Measurements from ENCODE around the gene TMTC2.

TMTC2 gene

GRCh38 chr12:82877963-82878362 is 191.3 kb downstream of the TMTC2 start:
- Histone ChIP-seq H3K36me3 (ENCODE audit: insufficient read depth, insufficient read length, low read length) (no peaks in the 10 kb centered on the region), H3K9ac (ENCODE audit: insufficient read length, low read depth) (no peak overlapping the region), H3K9me3 (ENCODE audit: insufficient read depth, low read length) (no peaks in the 10 kb centered on the region), H3K4me1 (ENCODE audit: insufficient read depth, insufficient read length) (no peaks in the 10 kb centered on the region), H3K4me3 (ENCODE audit: insufficient read length, low read depth) (no peak overlapping the region), H3K27me3 (ENCODE audit: insufficient read depth, insufficient read length) (no peaks in the 10 kb centered on the region)
- TF ChIP-seq ZNF274 (IDR thresholded peaks at IDR 0.05; ENCODE audit: low read depth, low read length), result no peak
- TF ChIP-seq SUZ12 (IDR thresholded peaks at IDR 0.05; ENCODE audit: extremely low read depth, insufficient read depth, insufficient read length), result no peak
- TF ChIP-seq YY1 (IDR thresholded peaks at IDR 0.05; ENCODE audit: insufficient read depth, insufficient read length), result no peak
- no peak for DNase-seq (ENCODE audit: low read depth, low spot score)

- Histone ChIP-seq H3K9ac (ENCODE audit: insufficient read length, low read depth) (no peak overlapping the region), H3K36me3 (ENCODE audit: insufficient read depth, insufficient read length, low read length) (no peaks in the 10 kb centered on the region), H3K9me3 (ENCODE audit: insufficient read depth, low read length) (no peaks in the 10 kb centered on the region), H3K27me3 (ENCODE audit: insufficient read depth, insufficient read length) (no peaks in the 10 kb centered on the region), H3K4me3 (ENCODE audit: insufficient read length, low read depth) (no peak overlapping the region), H3K4me1 (ENCODE audit: insufficient read depth, insufficient read length) (no peaks in the 10 kb centered on the region)
- no peak for DNase-seq (ENCODE audit: low read depth, low spot score)
- TF ChIP-seq SUZ12 (IDR thresholded peaks at IDR 0.05; ENCODE audit: extremely low read depth, insufficient read depth, insufficient read length), result no peak
- TF ChIP-seq ZNF274 (IDR thresholded peaks at IDR 0.05; ENCODE audit: low read depth, low read length), result no peak
- TF ChIP-seq YY1 (IDR thresholded peaks at IDR 0.05; ENCODE audit: insufficient read depth, insufficient read length), result no peak
Observed at GRCh38 chr12:82880442-82880901, 193.8 kb downstream of the TMTC2 start.

GRCh38 chr12:82883394-82884355 is 197.0 kb downstream of the TMTC2 start:
- Histone ChIP-seq H3K9ac (ENCODE audit: insufficient read length, low read depth) (no peak overlapping the region), H3K36me3 (ENCODE audit: insufficient read depth, insufficient read length, low read length) (no peaks in the 10 kb centered on the region), H3K4me3 (ENCODE audit: insufficient read length, low read depth) (no peak overlapping the region), H3K4me1 (ENCODE audit: insufficient read depth, insufficient read length) (no peaks in the 10 kb centered on the region), H3K27me3 (ENCODE audit: insufficient read depth, insufficient read length) (no peaks in the 10 kb centered on the region), H3K9me3 (ENCODE audit: insufficient read depth, low read length) (no peaks in the 10 kb centered on the region)
- TF ChIP-seq ZNF274 (IDR thresholded peaks at IDR 0.05; ENCODE audit: low read depth, low read length) (no peak), YY1 (IDR thresholded peaks at IDR 0.05; ENCODE audit: insufficient read depth, insufficient read length) (no peak), SUZ12 (IDR thresholded peaks at IDR 0.05; ENCODE audit: extremely low read depth, insufficient read depth, insufficient read length) (no peak)
- no peak for DNase-seq (ENCODE audit: low read depth, low spot score)

- Histone ChIP-seq H3K27me3 (ENCODE audit: insufficient read depth, insufficient read length) (no peaks in the 10 kb centered on the region), H3K9me3 (ENCODE audit: insufficient read depth, low read length) (no peaks in the 10 kb centered on the region), H3K4me3 (ENCODE audit: insufficient read length, low read depth) (no peak overlapping the region), H3K36me3 (ENCODE audit: insufficient read depth, insufficient read length, low read length) (no peaks in the 10 kb centered on the region), H3K4me1 (ENCODE audit: insufficient read depth, insufficient read length) (no peaks in the 10 kb centered on the region), H3K9ac (ENCODE audit: insufficient read length, low read depth) (no peak overlapping the region)
- TF ChIP-seq YY1 (IDR thresholded peaks at IDR 0.05; ENCODE audit: insufficient read depth, insufficient read length) (no peak), ZNF274 (IDR thresholded peaks at IDR 0.05; ENCODE audit: low read depth, low read length) (no peak), SUZ12 (IDR thresholded peaks at IDR 0.05; ENCODE audit: extremely low read depth, insufficient read depth, insufficient read length) (no peak)
- no peak for DNase-seq (ENCODE audit: low read depth, low spot score)
Observed at GRCh38 chr12:82886671-82887340, 200.1 kb downstream of the TMTC2 start.

GRCh38 chr12:82893896-82894295 is 207.2 kb downstream of the TMTC2 start:
- no peak overlapping the region for H3K4me3 ChIP-seq (ENCODE audit: insufficient read length, low read depth)
- no peaks in the 10 kb centered on the region for H3K36me3 ChIP-seq (ENCODE audit: insufficient read depth, insufficient read length, low read length)
- H3K27me3 ChIP-seq (ENCODE audit: insufficient read depth, insufficient read length), result no peaks in the 10 kb centered on the region
- no peaks in the 10 kb centered on the region for H3K4me1 ChIP-seq (ENCODE audit: insufficient read depth, insufficient read length)
- no peaks in the 10 kb centered on the region for H3K9me3 ChIP-seq (ENCODE audit: insufficient read depth, low read length)
- TF ChIP-seq SUZ12 (IDR thresholded peaks at IDR 0.05; ENCODE audit: extremely low read depth, insufficient read depth, insufficient read length) (no peak), YY1 (IDR thresholded peaks at IDR 0.05; ENCODE audit: insufficient read depth, insufficient read length) (no peak)
- H3K9ac ChIP-seq (ENCODE audit: insufficient read length, low read depth), result no peak overlapping the region
- DNase-seq (ENCODE audit: low read depth, low spot score), result no peak

- TF ChIP-seq SUZ12 (IDR thresholded peaks at IDR 0.05; ENCODE audit: extremely low read depth, insufficient read depth, insufficient read length) (no peak), YY1 (IDR thresholded peaks at IDR 0.05; ENCODE audit: insufficient read depth, insufficient read length) (no peak), ZNF274 (IDR thresholded peaks at IDR 0.05; ENCODE audit: low read depth, low read length) (no peak)
- Histone ChIP-seq H3K36me3 (ENCODE audit: insufficient read depth, insufficient read length, low read length) (no peaks in the 10 kb centered on the region), H3K4me1 (ENCODE audit: insufficient read depth, insufficient read length) (no peaks in the 10 kb centered on the region), H3K9me3 (ENCODE audit: insufficient read depth, low read length) (no peaks in the 10 kb centered on the region), H3K4me3 (ENCODE audit: insufficient read length, low read depth) (no peak overlapping the region), H3K27me3 (ENCODE audit: insufficient read depth, insufficient read length) (no peaks in the 10 kb centered on the region), H3K9ac (ENCODE audit: insufficient read length, low read depth) (no peak overlapping the region)
- DNase-seq (ENCODE audit: low read depth, low spot score), result no peak
Observed at GRCh38 chr12:82896277-82896676, 209.6 kb downstream of the TMTC2 start.

GRCh38 chr12:82896979-82897378 is 210.3 kb downstream of the TMTC2 start:
- DNase-seq (ENCODE audit: low read depth, low spot score), result no peak
- TF ChIP-seq SUZ12 (IDR thresholded peaks at IDR 0.05; ENCODE audit: extremely low read depth, insufficient read depth, insufficient read length), result no peak
- no peak for TF ChIP-seq YY1 (IDR thresholded peaks at IDR 0.05; ENCODE audit: insufficient read depth, insufficient read length)
- no peak for TF ChIP-seq ZNF274 (IDR thresholded peaks at IDR 0.05; ENCODE audit: low read depth, low read length)
- H3K4me1 ChIP-seq (ENCODE audit: insufficient read depth, insufficient read length), result no peaks in the 10 kb centered on the region

More at GRCh38 chr12:82896979-82897378, 210.3 kb downstream of the TMTC2 start:
- H3K4me3 ChIP-seq (ENCODE audit: insufficient read length, low read depth), result no peak overlapping the region
- no peak overlapping the region for H3K9ac ChIP-seq (ENCODE audit: insufficient read length, low read depth)
- H3K9me3 ChIP-seq (ENCODE audit: insufficient read depth, low read length), result no peaks in the 10 kb centered on the region
- no peaks in the 10 kb centered on the region for H3K36me3 ChIP-seq (ENCODE audit: insufficient read depth, insufficient read length, low read length)
- H3K27me3 ChIP-seq (ENCODE audit: insufficient read depth, insufficient read length), result no peaks in the 10 kb centered on the region
